ENCODE data around the gene TBC1D7.

DNA sequence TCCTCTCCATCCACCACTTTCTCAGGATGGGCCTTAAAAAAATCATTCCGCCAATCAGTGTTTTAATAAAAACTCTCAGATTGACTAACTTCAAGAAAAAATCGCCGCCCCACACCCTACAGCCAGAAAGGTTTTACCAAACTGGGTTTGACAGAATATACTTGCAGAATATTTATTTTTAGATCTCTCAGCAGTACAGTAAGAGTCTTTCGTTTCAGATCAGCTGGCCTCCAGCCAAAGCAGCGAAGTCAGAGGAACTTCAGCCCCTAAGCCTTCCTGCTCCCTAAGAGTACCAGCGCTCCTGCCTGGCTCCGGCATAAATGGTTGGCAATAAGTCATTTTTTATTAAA lies 24.7 kb downstream of the TBC1D7 start:
- TF ChIP-seq POLR2A (IDR thresholded peaks at IDR 0.05; ENCODE audit: low read depth, low read length): no peak
- TF ChIP-seq POLR2AphosphoS5 (IDR thresholded peaks at IDR 0.05; ENCODE audit: low read depth, low read length): no peak
- TF ChIP-seq TAF1 (IDR thresholded peaks at IDR 0.05; ENCODE audit: low read depth, low read length): no peak
- TF ChIP-seq SPI1 (IDR thresholded peaks at IDR 0.05; ENCODE audit: low read depth, low read length): no peak

Data from GM12891 (cell line).